Jurkat, Clone E6-1 (cell line): Measurements from ENCODE around the gene FAM209A.
"Not testable (repeated sequence)": the region's sequence is repeated elsewhere in the genome, so short reads cannot be mapped to it uniquely, and the experiment has no call there.

Source experiments
- DNase-seq: peaks from one replicate; pipeline ENCODE4 v3.0.0-alpha.2; 2011; ENCODE audit warnings: low read depth, low spot score
- H3K4me3 ChIP-seq: 2 replicates; pipeline ENCODE4 v1.5.1; 2011; ENCODE audit warnings: mild to moderate bottlenecking, low read length, control low read depth, moderate library complexity

FAM209A gene

DNA sequence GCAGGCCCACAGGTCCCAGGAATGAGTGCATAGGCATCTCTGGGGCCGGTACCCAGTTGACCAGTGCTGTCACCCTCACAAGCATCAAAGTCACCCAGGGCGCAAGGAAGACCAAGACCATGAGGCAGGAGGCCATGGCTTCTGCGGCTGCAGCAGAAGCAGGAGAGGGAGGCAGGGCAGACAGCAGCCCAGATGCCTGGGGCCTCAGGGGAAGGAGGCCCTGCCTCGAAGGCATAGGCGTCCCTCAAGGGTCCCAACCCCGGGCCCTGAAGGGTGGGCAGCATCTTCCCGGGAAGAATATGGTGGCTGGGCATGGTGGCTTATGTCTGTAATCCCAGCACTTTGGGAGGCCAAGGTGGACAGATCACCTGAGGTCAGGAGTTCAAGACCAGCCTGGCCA, 3.0 kb downstream of the FAM209A start:
- DNase-seq: no peak
- no peak overlapping the region for H3K4me3 ChIP-seq

DNA sequence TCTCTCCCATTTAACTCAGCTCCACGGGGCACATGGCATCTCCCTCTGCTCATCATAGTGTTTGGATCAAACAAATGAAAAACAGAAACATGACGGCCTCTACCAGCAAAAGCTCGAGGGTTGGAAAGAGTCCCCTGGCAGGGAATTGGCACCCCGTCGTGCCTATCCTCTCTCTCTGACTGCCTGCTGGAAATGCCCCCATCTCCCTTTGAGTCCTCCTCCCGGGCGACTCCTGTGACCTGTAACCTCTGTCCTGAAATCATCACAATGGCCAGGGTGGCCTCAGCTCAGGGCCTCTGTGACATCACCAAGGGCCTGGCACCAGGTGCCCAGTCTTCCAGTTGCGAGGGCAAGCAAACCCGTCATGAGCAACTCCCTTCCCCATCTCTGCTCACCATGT, 8.4 kb downstream of the FAM209A start, which contains the start of gene FAM209B:
Gene FAM209B (plus strand): TSS at position 301 of the 400 bp plus-strand sequence. CDS start 96 bp downstream, at position 397.
- not testable (repeated sequence) for DNase-seq, H3K4me3 ChIP-seq

DNA sequence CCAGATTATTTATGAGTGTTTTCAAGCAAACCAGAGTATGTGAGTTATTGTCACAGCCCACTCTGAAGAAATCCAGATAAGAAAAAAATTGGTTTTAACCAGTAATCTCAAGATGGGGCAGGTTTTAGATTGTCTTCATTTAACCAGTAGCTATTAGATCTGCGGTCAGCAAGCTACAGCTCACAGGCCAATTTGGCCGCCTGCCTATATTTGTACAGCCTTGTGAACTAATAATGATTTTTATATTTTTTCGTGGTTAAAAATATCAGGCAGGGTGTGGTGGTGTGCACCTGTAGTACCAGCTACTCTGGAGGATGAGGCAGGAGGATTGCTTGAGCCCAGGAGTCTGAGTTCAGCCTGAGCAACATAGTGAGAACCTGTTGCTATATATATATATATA, 13.5 kb downstream of the FAM209A start:
- DNase-seq: no peak
- H3K4me3 ChIP-seq: no peak overlapping the region

DNA sequence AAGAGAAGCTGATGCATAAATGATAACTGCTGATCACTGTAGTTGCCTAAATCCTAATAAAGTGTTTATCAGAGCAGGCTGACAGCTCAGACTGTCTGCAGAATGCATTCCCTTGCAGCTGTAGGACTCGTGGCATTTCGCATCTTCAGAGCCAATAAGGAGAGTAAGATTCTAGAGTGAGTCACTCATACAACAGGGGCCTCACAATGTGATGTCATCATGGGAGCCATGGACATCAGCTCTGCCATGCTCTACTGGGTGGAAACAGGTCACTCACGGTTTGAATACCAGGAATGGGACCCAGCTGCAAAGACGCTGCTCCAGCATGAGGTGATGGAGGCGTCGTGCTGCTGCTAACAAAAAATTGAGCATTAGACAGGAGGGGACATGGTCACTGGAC, 15.9 kb downstream of the FAM209A start:
- DNase-seq: no peak
- no peak overlapping the region for H3K4me3 ChIP-seq

DNA sequence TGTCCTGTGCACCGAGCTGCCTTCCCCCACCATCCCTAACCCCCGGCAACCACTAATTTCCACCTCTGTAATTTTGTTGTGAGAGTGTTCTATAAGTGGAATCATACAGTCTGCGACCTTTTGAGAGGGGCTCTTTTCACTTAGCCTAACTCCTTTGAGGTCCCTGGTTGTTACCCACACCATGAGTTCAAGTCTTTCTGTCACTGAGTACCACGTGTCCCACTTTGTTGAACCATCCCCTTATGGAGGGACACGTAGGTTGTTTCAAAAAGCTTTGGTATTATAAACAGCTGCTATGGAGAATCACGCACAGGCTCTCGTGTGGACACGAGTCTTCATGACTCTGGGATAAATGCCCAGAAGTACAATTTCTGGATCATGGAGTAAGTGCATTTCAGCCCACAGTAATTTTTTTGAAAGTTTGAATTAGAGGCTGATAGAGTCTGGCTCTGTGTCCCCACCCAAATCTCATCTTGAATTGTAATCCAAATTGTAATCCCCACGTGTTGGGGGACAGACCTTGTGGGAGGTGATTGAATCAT, 18.0 kb downstream of the FAM209A start:
- DNase-seq: no peak
- no peak overlapping the region for H3K4me3 ChIP-seq

DNA sequence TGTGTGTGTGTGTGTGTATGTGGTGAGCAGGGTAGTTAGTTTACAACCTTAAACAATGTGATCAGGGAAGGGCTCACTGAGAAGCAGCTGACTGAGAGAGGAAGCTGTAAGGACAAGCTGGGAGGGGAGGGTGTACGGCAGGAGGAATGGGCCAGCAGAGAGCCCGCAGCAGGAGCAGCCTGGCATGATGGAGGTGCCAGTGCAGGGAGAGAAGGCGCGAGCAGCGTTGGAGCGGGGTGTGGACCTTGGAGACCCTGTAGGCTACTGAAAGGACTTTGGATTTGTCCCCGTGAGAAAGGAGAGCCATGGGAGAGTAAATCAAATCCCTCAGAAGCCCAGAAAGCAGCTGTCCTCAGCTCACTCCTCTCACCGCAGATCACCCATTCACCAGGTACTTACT, 27.0 kb downstream of the FAM209A start:
- DNase-seq: no peak
- no peak overlapping the region for H3K4me3 ChIP-seq

DNA sequence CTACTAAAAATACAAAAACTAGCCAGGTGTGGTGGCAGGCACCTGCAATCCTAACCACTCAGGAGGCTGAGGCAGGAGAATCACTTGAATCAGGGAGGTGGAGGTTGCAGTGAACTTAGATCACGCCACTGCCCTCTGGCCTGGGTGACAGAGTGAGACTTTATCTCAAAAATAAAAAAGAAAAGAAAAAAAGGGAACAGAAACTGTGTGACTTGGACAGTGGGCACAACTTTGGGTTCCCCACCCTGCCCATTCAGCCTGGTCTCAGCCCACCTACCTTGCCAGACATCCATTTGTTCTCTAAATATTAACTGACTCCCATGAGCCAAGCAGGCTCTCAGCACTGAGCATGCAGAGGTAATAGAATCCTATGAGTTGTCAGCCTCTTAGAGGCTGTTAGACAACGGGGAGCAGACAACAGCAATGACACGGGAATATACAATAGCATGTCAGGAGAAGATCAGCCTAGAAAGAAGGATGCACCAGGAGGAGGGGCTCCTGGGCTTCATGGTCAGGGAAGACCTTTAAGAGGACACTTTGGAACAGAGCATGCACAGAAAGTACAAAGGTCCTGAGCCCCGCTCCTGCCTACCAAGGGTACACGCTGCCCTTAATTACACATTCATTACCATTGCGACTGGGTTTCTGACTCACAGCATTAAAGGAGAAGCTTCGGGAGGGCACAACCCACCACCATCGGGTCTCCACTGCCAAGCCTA, 28.5 kb downstream of the FAM209A start:
- no peak for DNase-seq

DNA sequence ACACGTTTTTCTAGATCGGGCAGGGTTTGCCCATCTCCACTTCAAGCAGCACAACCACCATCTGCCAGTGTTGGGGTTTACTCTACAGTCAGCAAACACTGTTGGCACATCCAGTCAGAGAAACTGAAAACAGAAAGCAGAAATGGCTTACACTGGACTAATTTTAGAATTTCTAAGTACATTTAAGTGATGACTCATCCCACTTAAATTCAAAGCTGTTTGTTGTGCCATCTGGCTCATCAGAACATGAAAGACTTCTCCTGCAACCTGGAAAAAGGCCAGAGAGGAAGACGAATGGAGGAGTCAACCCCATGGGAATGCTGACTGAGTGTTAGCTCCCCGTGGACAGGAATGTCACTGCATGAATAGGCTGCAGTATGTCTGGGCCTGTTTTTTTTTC, 30.3 kb downstream of the FAM209A start:
- H3K4me3 ChIP-seq: no peak overlapping the region
- no peak for DNase-seq

More for the DNA sequence above, 28.5 kb downstream of the FAM209A start:
- H3K4me3 ChIP-seq: no peak overlapping the region

DNA sequence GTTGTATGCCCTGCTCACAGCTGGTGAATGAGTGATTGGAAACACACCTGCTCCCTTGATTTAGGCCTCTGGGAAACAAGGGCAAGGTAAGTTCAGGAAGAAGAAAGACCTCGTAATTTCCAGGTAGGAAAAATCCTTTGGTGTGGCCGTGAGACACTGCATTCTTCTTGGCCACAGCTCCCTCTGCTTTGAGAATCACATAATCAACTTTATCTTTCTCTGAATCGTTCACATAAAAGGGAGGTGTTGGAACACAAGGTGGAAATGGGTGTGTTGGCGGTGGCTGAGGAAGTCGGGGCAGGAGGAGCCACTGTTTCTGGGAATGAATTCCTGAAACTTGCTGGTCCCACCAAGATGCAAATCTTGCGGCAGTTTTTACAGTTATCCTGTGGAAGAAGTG, 34.4 kb downstream of the FAM209A start:
- DNase-seq: no peak
- no peak overlapping the region for H3K4me3 ChIP-seq

DNA sequence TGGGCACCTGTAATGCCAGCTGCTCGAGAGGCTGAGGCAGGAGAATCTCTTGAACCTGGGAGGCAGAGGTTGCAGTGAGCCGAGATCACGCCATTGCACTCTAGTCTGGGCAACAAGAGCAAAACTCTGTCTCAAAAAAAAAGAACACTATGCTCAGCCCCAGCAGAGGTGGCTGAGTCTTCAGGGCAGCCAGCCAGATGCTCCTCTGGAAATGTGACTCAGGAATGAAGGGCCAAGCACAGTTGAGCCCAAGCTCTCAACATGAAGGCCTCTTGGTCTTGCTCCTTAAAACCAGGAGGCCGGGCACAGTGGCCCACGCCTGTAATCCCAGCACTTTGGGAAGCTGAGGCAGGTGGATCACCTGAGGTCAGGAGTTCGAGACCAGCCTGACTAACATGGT, 40.0 kb downstream of the FAM209A start:
- DNase-seq, H3K4me3 ChIP-seq: not testable (repeated sequence)

DNA sequence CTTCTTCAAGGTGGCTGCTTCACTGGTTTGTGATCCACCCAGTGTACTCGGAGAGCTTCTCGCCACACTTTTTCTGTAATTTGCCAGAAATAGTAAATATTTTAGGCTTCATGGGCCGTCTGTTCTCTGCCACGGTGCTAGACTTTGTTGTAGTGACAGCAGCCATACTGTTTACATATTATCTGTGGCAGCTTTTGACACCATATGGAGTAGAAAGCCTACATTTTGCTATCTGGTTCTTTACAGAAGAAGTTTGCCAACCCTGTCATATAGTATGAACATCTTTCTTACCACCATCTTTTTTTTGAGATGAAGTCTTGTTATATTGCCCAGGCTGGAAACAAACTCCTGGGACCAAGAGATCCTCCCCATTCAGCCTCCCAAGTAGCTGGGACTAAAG, 41.0 kb downstream of the FAM209A start:
- no peak for DNase-seq
- no peak overlapping the region for H3K4me3 ChIP-seq

DNA sequence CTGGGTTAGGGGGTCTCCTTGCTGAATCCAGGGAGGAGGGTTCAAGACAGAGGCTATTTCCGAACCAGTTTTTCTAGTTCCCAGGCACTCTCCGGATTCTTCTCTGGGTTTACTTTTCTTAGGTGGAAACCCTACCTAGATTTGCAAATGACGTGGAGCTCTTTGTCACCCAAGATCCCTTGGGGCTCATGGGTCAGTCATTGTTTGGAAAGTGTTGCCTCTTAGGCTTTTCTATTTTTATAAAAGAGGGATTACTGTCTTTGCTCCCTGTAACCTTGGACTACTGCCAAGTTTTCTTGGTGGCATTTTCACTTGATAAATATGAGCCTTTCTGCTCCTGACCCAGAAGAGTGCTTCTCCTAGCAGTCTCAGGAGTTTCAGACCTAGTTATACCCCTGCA, 42.1 kb downstream of the FAM209A start:
- no peak for DNase-seq
- no peak overlapping the region for H3K4me3 ChIP-seq

DNA sequence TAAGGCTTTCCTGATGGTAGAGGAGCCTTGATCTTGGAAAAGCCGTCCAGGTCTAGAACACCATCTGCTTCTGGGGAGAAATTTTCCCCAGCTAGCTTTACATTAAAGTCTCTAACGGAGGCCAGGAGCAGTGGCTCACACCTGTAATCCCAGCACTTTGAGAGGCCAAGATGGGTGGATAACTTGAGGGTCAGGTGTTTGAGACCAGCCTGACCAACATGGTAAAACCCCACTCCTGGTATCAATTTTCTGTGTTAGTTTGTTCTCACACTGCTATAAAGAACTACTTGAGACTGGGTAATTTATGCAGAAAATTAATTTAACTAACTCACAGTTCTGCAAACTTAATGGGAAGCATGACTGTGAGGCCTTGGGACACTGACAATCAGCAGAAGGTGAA, 46.3 kb downstream of the FAM209A start:
- no peak for DNase-seq
- no peak overlapping the region for H3K4me3 ChIP-seq

DNA sequence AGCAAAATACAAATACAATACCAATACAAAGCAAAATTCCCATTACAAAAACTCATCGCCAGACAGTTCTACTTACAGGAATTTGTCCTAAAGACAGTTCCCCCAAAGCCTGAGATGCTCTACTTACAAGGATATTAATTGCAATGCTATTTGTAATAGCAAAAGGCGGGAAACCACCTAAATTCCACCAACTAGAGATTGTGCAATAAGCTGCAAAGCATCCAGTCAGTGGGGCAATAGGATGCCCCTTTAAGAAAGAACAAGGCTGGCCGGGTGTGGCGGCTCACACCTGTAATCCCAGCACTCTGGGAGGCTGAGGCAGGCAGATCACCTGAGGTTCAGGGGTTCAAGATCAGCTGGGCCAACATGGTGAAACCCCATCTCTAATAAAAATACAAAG, 47.6 kb downstream of the FAM209A start:
- DNase-seq: no peak
- no peak overlapping the region for H3K4me3 ChIP-seq

DNA sequence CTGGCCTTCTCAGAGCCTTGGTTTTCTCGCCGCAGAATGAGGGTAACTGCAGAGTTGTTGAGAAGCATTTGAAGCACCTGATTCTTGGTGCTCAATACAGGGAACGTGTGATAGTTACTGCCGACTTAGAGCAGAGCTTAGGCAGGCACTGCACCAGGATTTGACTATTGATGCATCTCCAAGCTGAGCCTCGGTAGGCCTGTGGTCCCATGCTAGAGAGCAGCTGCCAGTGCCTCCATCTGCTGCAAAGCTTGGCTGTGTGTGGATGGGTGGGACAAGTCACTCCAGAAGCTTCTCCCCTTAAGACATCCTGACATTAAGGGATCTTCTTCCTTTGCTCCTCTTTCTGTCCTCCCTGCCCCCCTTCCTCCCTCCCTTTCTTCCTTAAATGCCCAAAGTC, 49.4 kb downstream of the FAM209A start:
- H3K4me3 ChIP-seq: no peak overlapping the region
- DNase-seq: no peak

DNA sequence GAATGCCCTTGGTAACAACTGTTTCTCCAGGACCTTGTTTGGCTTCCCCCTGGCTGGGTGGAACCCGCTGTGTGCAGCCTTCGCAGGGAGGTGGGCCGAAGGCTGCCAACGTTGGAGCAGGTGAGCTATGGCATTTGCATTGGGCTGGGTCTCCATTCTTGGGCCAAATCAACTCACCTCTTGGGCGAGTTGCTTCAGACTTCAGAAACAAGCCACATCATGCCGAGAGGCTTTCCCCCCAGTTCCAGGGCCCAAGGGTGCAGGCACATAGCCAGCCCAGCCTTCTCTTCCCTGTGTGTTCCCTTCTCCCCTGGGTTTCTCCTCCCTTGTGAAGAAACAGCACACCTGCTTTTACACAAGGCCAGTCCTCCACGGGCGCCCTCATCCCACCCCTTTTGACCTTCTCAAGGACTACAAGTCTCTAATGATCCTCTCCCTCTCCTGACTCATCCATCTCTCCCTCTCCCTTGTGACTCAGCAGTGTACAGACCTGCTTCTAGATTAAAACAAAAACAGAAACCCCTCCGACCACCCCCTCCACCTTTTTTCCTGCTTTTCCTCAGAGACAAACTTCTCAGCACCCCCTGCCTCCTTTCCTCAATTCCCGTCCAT, 50.1 kb downstream of the FAM209A start:
- no peak overlapping the region for H3K4me3 ChIP-seq
- no peak for DNase-seq

DNA sequence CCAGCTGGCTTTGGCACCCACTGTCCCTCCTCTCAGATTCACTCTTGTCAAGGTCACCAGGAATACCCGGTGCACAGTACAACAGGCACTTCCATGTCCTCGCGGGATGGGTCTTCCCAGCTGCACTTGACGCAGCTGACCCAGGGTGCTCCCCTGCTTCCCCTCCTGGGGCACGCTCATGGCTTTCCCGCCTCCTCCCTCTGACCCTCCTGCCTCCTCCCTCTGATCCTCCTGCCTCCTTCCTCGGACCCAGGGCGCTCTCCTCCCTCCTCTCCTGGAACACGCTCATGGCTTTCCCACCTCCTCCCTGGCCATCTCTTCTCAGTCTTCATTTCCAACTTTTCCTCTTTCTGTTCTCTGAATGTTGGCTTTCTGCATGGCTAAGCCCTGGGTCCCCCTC, 50.6 kb downstream of the FAM209A start:
- no peak for DNase-seq
- no peak overlapping the region for H3K4me3 ChIP-seq
